ENCODE data around the gene SDHC. TPM values are rescaled to one million over a fixed set of nuclear protein-coding genes. Genes with fewer than 3 reads are reported as not detected.
"Not testable (repeated sequence)": the region's sequence is repeated elsewhere in the genome, so short reads cannot be mapped to it uniquely, and the experiment has no call there.

The SDHC gene
- total RNA-seq, 1 experiment from 2014 or later, result 44.2 TPM

GRCh38 chr1:161382214-161383019, 68.2 kb downstream of the SDHC start:
- peak; percentile 76 for DNase-seq (ENCODE audit: low read depth)

GRCh38 chr1:161388639-161389038, 74.5 kb downstream of the SDHC start:
- no peak for DNase-seq (ENCODE audit: low read depth)

- not testable (repeated sequence) for DNase-seq (ENCODE audit: low read depth)
Observed at GRCh38 chr1:161389158-161389557, 75.0 kb downstream of the SDHC start.

GRCh38 chr1:161389691-161390558, 75.7 kb downstream of the SDHC start:
- DNase-seq (ENCODE audit: low read depth), result peak; percentile 97

GRCh38 chr1:161390559-161390858, 76.3 kb downstream of the SDHC start:
- no peak for DNase-seq (ENCODE audit: low read depth)

DNA sequence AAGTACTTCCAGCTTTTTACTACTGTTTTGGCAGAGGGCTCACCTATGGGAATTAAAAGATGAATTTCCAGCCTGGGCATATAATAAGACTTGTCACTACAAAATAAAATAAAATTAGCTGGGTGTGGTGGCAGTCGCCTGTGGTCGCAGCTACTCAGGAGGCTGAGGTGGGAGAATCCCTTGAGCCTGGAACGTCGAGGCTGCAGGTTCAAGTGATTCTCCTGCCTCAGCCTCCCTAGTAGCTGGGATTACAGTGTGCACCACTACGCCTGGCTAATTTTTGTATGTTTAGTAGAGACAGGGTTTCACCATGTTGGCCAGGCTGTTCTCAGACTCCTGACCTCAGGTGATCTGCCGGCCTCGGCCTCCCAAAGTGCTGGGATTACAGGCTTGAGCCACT, 77.0 kb downstream of the SDHC start:
- DNase-seq (ENCODE audit: low read depth), result not testable (repeated sequence)

- DNase-seq (ENCODE audit: low read depth), result no peak
Observed at GRCh38 chr1:161391611-161392010, 77.4 kb downstream of the SDHC start.

DNA sequence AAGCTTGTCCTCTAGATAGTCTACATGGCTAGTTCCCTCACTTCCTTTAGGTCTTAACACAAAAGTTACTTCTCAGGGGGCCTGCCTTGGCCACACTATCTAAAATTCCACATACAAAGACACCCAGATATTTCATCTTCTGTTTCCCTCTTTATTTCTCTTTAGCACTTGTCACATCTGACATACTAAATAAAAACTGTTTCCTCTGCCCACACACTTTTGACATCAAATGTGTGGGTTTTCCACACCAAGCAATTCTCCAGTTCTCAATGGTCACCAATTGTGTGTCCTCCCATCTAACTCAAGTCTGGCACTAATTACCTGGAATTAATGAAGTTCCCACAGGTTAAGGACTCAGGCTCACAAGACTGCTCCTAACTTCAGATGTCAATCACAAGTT, 79.0 kb downstream of the SDHC start:
- DNase-seq (ENCODE audit: low read depth), result no peak

DNA sequence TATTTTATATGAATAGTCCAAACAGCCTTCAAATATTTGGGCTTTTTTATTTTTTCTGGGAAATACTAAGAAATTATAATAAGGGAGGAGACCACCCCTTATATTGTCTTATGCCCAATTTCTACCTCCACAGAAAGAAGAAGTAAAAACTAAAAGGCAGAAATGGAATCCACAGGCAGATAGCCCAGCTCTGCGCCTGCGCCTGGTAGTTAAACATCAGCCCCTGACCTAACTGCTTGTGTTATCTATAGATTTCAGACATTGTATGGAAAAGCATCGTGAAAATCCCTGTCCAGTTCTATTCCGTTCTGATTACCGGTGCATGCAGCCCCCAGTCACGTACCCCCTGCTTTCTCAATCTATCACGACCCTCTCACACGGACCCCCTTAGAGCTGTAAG, 82.9 kb downstream of the SDHC start:
- DNase-seq (ENCODE audit: low read depth), result not testable (repeated sequence)

DNA sequence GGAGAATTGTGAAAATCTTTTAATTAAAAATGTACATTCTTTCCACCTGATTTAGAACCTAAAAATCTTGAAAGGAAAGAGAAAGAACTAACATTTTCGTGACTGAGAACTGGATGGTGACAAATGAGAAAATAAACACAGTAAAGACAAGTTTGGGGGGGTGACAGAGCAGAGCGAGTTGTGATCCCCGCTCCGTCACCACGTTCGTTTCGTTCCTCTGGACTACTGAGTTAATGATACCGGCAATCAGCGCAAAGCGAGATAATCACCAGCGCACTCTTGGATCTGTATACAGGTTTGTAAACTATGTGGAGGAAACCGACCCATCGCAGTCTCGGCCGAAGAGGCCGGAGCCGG, 84.7 kb downstream of the SDHC start:
- no peak for DNase-seq (ENCODE audit: low read depth)

- DNase-seq (ENCODE audit: low read depth), result peak; percentile 93
Observed at GRCh38 chr1:161399257-161399998, 85.2 kb downstream of the SDHC start.

GRCh38 chr1:161402446-161402845, 88.3 kb downstream of the SDHC start:
- peak; percentile 33 for DNase-seq (ENCODE audit: low read depth)

DNA sequence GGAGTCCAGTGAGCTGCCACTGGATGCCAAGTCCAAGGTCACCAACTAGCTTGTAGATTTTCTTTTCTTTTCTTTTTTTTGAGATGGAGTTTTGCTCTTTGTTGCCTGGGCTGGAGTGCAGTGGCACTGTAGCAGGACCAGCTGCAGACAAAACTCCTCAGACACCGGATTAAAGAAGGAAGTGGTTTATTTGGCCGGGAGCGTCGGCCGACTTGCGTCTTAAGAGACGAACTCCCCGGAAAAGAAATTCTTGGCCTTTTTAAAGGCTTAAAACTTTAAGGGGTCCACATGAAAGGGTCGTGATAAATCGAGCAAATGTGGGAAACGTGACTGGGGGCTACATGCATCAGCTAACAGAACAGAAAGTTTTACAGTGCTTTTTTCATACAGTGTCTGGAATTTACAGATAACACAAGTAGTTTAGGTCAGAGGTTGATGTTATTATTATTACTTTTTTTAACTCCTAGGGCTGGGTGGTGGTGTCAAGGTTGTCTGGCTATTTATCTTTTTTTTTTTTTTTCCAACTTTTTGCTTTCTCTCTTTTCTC, 89.9 kb downstream of the SDHC start:
- DNase-seq (ENCODE audit: low read depth), result no peak

DNA sequence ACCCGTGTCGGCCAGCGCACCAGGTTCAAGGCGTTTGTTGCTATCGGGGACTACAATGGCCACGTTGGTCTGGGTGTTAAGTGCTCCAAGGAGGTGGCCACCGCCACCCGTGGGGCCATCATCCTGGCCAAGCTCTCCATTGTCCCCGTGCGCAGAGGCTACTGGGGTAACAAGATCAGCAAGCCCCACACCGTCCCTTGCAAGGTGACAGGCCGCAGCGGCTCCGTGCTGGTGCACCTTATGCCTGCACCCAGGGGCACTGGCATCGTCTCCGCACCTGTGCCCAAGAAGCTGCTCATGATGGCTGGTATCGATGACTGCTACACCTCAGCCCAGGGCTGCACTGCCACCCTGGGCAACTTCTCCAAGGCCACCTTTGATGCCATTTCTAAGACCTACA, 92.4 kb downstream of the SDHC start:
- not testable (repeated sequence) for DNase-seq (ENCODE audit: low read depth)

- no peak for DNase-seq (ENCODE audit: low read depth)
Observed at GRCh38 chr1:161407451-161407985, 93.3 kb downstream of the SDHC start.

DNA sequence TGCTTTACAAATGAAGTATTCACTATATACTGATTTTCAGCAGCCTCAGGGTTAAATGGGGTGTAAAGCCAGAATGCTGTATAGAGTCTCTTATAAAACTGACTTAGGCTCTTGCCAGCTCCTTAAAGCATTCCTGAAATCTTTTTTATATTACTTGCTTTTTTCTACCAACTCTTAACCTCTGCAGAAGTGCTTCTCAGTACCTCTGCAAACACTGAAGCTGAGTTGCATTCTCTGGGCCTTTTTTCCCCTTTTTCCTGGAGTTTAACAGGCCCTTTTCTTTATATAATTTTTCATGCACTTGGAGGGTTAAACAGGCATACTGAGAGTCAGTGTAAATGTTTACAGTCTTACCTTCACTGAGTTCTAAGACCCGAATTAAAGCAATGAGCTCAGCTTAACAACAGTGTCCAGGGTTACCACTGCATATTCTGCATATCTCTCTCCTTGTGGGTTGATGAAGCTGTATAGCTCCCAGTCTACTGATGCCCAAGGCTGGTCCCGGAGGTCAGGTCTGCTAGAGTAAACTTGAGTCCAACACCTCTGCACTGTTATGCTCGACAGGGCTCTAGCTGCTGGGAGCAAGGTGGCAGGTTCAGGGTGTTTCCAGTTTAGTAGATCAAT, 94.4 kb downstream of the SDHC start:
- DNase-seq (ENCODE audit: low read depth), result no peak

GRCh38 chr1:161409848-161410635, 95.9 kb downstream of the SDHC start:
- not testable (repeated sequence) for DNase-seq (ENCODE audit: low read depth)

DNA sequence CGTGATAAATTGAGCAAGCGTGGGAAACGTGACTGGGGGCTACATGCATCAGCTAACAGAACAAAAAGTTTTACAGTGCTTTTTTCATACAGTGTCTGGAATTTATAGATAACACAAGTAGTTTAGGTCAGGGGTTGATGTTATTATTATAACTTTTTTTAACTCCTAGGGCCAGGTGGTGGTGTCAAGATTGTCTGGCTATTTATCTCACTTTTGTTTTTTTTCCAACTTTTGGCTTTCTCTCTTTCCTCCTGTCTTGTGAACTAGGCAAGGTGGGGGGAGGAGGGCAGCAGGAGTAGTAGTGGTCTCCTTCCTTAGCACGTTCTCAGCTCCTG, 96.4 kb downstream of the SDHC start:
- not testable (repeated sequence) for DNase-seq (ENCODE audit: low read depth)

Data from M059J (cell line).